MM.1S (cell line): ENCODE measurements around the gene UBE2F.

ENCODE experiments used
- DNase-seq: peaks from one replicate; pipeline ENCODE4 v3.0.0-alpha.2; 2015
- H2AFZ ChIP-seq: fragments of 300-600 bp; sonication (generic); 2 replicates; pipeline ENCODE4 v1.6.0; 2016; ENCODE audit warnings: antibody characterized with exemption, low read length
- H3F3A ChIP-seq: fragments of 300-600 bp; sonication (generic); 2 replicates; pipeline ENCODE4 v1.6.1; 2016; ENCODE audit warnings: mild to moderate bottlenecking, antibody characterized with exemption, low read length, moderate library complexity, mixed read lengths; ENCODE audit not compliant: insufficient read depth
- H3K27ac ChIP-seq: fragments of 300-600 bp; sonication (generic); 2 replicates; pipeline ENCODE4 v1.5.1; 2016; ENCODE audit warnings: mild to moderate bottlenecking, low read length
- H3K27me3 ChIP-seq: fragments of 300-600 bp; sonication (generic); replicated peaks from 2 replicates; pipeline ENCODE4 v1.6.0; 2016; ENCODE audit warnings: low read length; ENCODE audit not compliant: insufficient read depth
- H3K36me3 ChIP-seq: fragments of 300-600 bp; sonication (generic); replicated peaks from 2 replicates; pipeline ENCODE4 v1.6.1; 2016; ENCODE audit warnings: mild to moderate bottlenecking, low read length, mixed read lengths; ENCODE audit not compliant: insufficient read depth
- H3K4me1 ChIP-seq: fragments of 300-600 bp; sonication (generic); 2 replicates; pipeline ENCODE4 v1.6.1; 2016; ENCODE audit warnings: low read length, mixed read lengths
- H3K4me2 ChIP-seq: fragments of 300-600 bp; sonication (generic); 2 replicates; pipeline ENCODE4 v1.6.0; 2016; ENCODE audit warnings: low read depth, low read length
- H3K4me3 ChIP-seq: fragments of 300-600 bp; sonication (generic); 2 replicates; pipeline ENCODE4 v1.5.1; 2016; ENCODE audit warnings: low read length, mixed read lengths
- H3K79me2 ChIP-seq: fragments of 300-600 bp; sonication (generic); 2 replicates; pipeline ENCODE4 v1.6.1; 2016; ENCODE audit warnings: mixed run types, low read length, mixed read lengths
- H3K9ac ChIP-seq: fragments of 300-600 bp; sonication (generic); 2 replicates; pipeline ENCODE4 v1.6.1; 2016; ENCODE audit warnings: low read length, mixed read lengths
- H3K9me2 ChIP-seq: fragments of 300-600 bp; sonication (generic); replicated peaks from 2 replicates; pipeline ENCODE4 v1.6.1; 2016; ENCODE audit warnings: mild to moderate bottlenecking, low read length, mixed read lengths; ENCODE audit not compliant: insufficient read depth
- H3K9me3 ChIP-seq: fragments of 300-600 bp; sonication (generic); replicated peaks from 2 replicates; pipeline ENCODE4 v1.6.1; 2016; ENCODE audit warnings: mild to moderate bottlenecking, low read length, mixed read lengths; ENCODE audit not compliant: insufficient read depth
- H4K20me1 ChIP-seq: fragments of 300-600 bp; sonication (generic); 2 replicates; pipeline ENCODE4 v1.6.1; 2016; ENCODE audit warnings: mild to moderate bottlenecking, low read length, moderate library complexity, mixed read lengths; ENCODE audit not compliant: insufficient read depth
- EZH2 ChIP-seq: fragments of 300-600 bp; sonication (generic); optimal IDR thresholded peaks from 2 replicates; pipeline ENCODE3; 2017; ENCODE audit warnings: low read depth, mild to moderate bottlenecking, antibody characterized with exemption, low read length, mixed read lengths
- EZH2phosphoT487 ChIP-seq: fragments of 300-600 bp; sonication (generic); IDR thresholded peaks from 2 replicates; pipeline ENCODE4 v1.6.1; 2018; ENCODE audit warnings: antibody characterized with exemption, low read length
- TF ChIP-seq, protein P1 (sequence below): fragments of 300-600 bp; sonication (generic); IDR thresholded peaks from 2 replicates; pipeline ENCODE4 v1.5.1; 2016; ENCODE audit warnings: antibody characterized with exemption, low read length, mixed read lengths

Gene UBE2F

DNA sequence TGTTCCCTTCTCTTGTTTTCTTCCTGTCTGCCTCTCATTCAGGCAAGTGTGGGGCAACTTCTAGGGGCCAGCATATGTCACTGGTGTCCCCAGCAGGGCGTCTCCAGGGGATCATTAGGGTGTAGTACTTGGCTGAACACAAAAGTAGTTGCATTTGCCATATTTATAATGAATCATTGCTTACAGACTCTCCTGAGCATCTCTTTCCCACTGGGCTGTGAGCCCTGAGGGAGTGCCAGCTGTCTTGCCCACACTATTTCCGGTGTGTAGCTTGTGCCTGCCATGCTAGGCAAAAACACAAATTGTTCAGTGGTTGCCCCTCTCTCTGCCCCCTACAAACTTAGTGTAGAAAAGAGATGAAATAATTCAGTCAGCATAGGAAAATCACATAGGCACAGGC lies 53.1 kb downstream of the UBE2F start:
- Histone ChIP-seq H2AFZ (no peak overlapping the region), H3K4me3 (no peak overlapping the region), H3K79me2 (no peaks in the 10 kb centered on the region), H3K9me3 (no peaks in the 10 kb centered on the region), H3K9ac (no peak overlapping the region), H3K27ac (no peak overlapping the region), H3K36me3 (no peaks in the 10 kb centered on the region), H3K9me2 (no peaks in the 10 kb centered on the region), H3K4me1 (no peaks in the 10 kb centered on the region), H3F3A (no peaks in the 10 kb centered on the region), H4K20me1 (no peaks in the 10 kb centered on the region), H3K27me3 (no peaks in the 10 kb centered on the region), H3K4me2 (no peak overlapping the region)
- no peak for DNase-seq
- TF ChIP-seq, protein P1, sequence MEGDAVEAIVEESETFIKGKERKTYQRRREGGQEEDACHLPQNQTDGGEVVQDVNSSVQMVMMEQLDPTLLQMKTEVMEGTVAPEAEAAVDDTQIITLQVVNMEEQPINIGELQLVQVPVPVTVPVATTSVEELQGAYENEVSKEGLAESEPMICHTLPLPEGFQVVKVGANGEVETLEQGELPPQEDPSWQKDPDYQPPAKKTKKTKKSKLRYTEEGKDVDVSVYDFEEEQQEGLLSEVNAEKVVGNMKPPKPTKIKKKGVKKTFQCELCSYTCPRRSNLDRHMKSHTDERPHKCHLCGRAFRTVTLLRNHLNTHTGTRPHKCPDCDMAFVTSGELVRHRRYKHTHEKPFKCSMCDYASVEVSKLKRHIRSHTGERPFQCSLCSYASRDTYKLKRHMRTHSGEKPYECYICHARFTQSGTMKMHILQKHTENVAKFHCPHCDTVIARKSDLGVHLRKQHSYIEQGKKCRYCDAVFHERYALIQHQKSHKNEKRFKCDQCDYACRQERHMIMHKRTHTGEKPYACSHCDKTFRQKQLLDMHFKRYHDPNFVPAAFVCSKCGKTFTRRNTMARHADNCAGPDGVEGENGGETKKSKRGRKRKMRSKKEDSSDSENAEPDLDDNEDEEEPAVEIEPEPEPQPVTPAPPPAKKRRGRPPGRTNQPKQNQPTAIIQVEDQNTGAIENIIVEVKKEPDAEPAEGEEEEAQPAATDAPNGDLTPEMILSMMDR = no peak
- TF ChIP-seq EZH2 (no peak), EZH2phosphoT487 (no peak)

DNA sequence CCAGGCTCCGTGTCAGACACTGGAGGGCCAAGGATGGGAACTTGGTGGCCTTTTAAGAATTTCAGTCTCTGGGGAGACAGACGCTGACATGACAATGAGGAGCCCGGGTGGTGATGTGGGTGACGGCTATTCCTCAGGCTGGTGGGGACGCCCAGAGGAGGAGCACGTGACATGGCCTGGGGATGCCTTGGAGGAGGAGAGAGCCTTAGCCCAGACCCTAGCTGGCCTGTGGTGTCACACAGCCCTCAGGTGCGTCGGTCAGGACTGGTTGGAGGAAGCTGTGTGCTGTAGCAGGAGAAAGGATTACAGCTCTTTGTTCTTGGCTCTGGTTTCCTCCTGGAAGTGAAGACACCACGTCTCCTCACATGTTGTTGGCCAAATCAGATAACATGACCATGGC lies 54.0 kb downstream of the UBE2F start:
- Histone ChIP-seq H3K27me3 (no peaks in the 10 kb centered on the region), H3K9me3 (no peaks in the 10 kb centered on the region), H3K4me1 (no peaks in the 10 kb centered on the region), H3K36me3 (no peaks in the 10 kb centered on the region), H3F3A (no peaks in the 10 kb centered on the region), H3K4me3 (no peak overlapping the region), H3K9ac (no peak overlapping the region), H4K20me1 (no peaks in the 10 kb centered on the region), H3K4me2 (no peak overlapping the region), H2AFZ (no peak overlapping the region), H3K27ac (no peak overlapping the region), H3K79me2 (no peaks in the 10 kb centered on the region), H3K9me2 (no peaks in the 10 kb centered on the region)
- no peak for DNase-seq
- TF ChIP-seq EZH2 (no peak), EZH2phosphoT487 (no peak)
- TF ChIP-seq, protein P1 = no peak

DNA sequence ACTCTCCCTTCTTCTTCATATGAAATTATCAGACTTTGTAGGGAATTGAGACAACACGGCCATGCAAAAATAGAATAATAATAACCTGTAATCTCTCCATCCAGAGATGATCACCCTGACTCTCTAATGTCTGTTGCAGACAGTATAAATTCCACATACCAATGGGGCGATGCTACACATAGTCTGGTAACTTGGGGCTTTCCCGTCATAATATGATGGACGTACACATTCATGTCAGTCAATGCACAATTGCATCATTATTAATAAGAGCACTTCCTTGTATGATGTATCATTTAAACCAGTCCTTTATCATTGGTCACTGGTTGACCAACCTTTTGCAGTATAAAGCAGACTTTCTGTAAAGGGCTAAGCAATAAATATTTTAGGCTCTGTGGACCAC lies 54.5 kb downstream of the UBE2F start:
- Histone ChIP-seq H4K20me1 (no peaks in the 10 kb centered on the region), H3K9ac (no peak overlapping the region), H3F3A (no peaks in the 10 kb centered on the region), H3K4me2 (no peak overlapping the region), H3K4me1 (no peaks in the 10 kb centered on the region), H3K27ac (no peak overlapping the region), H3K27me3 (no peaks in the 10 kb centered on the region), H3K36me3 (no peaks in the 10 kb centered on the region), H3K79me2 (no peaks in the 10 kb centered on the region), H3K9me3 (no peaks in the 10 kb centered on the region), H3K9me2 (no peaks in the 10 kb centered on the region), H2AFZ (no peak overlapping the region), H3K4me3 (no peak overlapping the region)
- no peak for DNase-seq
- TF ChIP-seq, protein P1 = no peak
- TF ChIP-seq EZH2 (no peak), EZH2phosphoT487 (no peak)
